HG03097 (cell line): ENCODE measurements around the gene RAE1.

Source experiments
- ATAC-seq: cut with Tn5 transposase; IDR thresholded peaks from one replicate; pipeline ENCODE4 v1.9.1; 2021; ENCODE audit not compliant: unreplicated experiment, low FRiP score

RAE1 gene, protein sequence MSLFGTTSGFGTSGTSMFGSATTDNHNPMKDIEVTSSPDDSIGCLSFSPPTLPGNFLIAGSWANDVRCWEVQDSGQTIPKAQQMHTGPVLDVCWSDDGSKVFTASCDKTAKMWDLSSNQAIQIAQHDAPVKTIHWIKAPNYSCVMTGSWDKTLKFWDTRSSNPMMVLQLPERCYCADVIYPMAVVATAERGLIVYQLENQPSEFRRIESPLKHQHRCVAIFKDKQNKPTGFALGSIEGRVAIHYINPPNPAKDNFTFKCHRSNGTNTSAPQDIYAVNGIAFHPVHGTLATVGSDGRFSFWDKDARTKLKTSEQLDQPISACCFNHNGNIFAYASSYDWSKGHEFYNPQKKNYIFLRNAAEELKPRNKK

DNA sequence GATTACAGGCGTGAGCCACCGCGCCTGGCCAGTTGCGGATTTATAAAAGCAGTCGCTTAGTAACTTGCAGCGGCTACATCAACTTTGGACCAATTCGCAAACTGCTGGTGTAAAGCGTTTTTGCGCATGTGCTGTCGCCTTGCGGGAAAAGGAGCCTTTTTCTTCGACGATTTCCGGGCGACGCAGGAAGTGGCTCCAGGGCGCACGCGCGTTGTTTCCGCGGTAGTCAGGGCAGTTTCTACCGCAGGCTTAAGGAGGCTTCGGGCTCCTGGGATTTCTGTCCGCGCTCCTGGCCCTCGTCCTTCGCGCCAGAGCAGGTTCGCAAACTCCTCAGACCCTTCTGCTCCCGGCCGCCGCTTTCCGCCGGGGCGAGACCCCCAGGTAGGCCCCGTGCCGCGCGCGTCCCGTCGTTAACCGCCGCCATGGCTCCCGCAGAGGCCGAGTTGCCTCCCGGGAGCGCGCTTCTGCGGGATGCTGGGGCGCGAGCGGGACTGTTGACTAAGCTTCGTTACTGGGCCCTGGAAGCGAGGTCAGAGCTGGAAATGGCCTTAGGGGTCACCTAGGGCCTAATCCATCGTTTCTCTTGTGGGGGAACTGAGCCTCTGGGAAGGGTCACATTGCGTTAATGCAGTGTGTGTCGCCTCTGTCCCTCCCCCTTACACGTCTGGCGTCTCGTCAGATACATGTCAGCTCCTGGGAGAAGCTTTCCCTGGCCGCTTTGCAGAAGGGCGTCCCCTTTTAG lies at the start of gene RAE1:
Gene RAE1, plus strand, starts transcription at position 214 of the 742 bp plus-strand sequence. CDS start 2,784 bp downstream, outside the sequence.
- peak; percentile 53 for ATAC-seq

DNA sequence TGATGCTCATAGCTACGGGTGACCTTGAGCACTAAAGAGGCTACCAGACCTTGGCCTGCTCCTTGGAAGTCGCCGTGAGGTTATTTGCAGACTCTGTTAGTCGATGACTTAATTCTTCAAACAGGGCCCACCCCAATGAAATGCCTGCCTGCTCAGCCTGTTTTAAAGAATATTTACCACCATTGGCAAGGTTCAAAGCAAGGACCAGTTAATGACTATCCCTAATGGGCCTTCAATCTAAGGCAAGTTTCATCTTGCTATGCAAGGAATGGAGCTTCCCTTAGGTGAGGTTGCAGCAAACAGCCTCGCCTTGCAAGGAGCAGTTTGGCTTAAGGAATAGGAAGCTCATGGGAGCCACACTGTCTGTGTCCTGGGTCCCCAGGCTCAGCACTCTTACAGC lies 44.3 kb upstream of the RAE1 start:
- ATAC-seq, result no peak

DNA sequence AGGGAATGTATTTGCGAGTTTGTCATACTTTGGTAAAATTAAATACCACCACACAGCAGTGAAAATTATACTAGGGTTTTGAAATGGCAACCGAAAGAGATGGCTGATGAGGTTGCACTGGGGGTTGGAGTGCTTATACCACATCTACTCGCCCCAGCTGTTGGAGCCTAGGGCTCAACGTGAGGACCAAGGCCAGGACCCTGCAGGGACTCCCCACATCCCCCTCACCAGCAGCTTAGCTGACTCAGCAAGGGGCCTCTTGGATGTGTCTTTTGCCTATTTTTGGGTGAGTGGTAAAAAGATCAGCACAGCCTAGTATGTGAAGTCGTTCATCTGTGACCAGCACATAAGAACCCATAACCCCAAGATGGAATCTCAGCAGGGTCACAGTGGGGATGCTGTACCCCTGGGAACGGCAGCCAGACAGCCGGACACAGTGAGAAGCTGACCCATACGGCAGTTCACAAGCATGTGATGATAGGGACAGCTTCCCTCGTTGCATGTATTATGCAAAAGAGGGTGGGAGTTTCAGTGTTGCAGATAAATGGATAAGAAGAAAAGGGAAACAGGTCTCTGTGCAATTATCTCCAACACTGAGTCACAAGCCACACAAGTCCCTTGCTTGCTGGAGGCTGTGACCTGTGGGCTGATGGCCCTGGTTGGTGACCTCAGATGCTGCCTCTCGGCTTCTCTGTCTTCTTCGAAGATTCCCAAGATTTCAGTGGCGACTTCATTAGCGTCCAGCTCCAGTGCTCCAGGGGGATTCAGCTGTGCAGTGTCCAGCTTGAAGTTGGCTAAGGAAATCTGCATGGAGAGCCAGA lies 42.4 kb upstream of the RAE1 start:
- no peak for ATAC-seq

DNA sequence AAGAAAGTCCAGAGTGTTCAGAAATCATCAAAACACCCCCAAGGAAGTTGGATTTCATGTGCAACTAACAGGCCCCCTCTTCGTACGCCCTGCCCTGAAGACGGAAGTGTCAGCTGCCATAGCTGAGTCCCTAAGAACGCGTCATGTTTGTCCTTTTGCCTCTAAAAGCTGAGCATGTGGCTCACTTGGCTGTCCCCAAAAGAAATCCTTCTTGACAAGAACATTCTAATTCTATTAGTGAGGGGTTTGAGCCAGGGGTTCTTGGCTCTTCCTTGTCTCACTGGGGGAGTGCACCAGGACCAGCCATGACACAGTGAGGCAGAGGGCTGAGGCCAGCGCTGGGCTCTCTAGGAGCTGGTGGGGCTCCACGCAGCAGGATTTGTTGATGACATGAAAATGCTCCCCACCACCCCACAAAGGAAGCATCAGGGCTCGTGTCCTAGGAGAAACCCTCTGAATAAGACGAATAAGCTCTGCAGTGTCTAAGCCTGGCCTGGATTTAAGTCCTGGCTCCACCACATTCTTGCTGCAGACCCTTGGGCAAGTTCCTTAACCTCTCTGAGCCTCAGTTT lies 41.4 kb upstream of the RAE1 start:
- ATAC-seq, result no peak

DNA sequence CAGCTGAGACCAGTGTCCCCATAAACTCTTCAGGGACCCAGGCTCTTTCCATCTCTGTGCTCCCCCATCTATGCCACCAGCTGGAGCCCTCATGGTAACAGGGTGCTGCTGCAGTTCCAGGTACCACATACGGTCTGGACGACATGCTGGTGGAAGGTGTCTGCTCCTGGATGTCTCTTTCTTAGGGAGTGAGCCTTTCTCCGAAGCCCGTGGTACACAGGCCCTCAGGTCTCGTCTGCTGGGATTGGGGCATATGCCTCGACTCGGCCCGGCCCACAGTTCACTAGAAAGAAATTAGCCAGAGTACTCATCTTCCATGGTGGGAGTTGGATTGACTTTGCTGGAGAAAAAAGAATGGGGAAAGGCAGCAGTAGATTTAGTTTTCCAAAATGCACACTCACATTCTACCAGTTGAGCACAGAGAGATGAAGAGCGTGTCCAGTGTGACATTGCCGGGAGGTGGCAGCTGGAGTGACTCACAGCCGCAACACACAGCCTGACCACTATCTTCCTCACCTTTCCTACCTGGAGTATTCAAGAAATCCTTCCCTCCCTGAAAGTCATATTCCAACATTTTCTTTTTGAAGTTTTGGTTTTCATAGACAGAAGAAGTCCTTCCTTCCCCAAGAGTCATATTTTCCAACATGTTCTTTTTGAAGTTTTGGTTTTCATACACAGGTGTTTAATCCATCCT lies 40.1 kb upstream of the RAE1 start:
- no peak for ATAC-seq

DNA sequence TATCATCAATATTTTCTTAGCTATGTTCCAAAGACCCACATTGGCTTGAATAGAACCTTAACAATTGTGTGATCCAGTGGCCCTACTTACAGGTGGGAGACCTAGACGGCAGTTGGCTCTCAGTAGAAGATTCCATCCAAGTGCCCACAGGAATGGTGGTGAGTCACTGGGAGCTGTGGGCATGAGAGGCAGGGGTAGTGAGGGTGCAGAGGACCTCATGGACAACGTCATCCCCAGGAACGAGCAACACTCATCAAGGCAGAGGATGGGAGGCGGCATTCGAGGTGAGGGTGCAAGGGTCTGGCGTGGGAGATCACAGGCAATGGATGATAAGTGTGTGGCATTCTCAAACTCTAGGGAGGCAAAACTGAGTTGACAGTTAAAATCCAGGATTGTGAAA lies 38.9 kb upstream of the RAE1 start:
- no peak for ATAC-seq

DNA sequence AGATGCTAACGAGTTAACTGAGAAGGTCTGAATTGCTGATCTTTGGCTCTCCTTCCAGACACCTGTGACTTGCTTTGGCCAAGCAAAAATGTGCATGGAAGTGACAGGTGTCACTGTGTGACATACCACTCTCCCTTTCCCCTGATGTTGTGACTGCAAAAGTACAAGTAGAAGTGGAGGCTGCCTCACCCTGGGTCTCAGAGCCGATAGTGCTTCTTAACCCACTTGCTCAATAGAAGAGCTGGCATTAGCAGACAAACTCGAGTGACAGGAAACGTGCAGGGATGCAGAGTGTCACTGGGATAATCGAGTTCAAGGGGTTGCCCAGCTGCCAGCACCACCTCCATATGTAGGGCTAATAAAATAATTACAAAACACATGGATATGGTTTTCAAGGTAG lies 37.8 kb upstream of the RAE1 start:
- ATAC-seq, result no peak

DNA sequence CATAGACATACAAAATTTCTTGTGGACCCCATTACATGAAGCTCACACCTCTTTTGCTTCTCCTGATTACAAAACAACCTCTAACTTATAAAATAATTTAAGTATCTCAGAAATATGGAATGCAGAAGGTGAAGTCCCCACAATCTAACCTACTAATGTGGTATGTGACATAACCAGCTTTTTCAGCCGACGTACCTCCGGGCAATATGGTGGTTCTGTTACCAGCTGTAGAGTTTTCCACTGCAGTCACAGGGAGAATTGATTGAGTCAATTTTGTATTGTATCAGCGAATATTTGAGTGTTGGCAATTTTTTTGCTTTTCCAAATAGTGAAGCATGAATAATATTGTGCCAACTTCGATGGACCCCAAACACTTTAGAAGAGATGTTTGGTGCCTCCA lies 37.1 kb upstream of the RAE1 start:
- ATAC-seq, result no peak

DNA sequence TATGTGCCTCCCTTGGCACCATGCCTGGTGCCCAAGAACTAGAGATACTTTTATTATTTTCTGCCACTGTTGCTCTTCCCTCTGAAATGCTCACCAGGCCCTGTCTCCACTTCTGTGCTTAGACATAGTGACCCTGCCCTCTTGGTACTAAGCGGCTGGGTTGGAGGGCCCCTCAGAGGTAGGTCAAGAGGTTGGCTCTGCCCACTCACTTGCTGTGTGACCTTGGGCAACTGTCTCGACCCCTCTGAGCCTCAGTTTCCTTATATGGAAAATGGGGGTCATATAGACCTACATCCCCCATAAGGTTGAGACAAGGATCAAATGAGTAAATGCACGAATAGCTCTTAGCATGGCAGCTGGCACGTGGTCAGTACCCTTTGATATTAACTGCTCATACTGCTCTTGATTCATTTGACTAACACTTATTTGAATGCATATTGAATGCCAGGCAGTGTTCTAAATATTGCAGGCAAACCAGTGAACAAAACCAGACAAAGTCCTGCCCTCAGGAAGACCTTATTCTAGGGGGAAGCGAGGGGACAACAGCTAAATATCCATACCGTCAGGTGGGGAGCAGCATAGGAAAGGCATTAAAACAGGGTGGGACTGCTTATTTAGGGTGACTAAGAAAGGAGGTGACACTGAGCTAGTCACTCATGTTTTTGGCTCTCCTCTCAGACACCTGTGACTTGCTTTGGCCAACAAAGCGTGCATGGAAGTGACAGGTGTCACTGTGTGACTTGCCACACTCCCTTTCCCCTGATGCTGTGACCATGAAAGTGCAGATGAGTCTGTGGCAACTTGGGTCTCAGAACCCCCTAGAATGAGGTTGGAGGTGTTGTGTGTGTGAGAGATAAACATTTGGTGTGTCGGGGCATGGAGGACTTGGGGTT lies 35.7 kb upstream of the RAE1 start:
- ATAC-seq, result no peak

DNA sequence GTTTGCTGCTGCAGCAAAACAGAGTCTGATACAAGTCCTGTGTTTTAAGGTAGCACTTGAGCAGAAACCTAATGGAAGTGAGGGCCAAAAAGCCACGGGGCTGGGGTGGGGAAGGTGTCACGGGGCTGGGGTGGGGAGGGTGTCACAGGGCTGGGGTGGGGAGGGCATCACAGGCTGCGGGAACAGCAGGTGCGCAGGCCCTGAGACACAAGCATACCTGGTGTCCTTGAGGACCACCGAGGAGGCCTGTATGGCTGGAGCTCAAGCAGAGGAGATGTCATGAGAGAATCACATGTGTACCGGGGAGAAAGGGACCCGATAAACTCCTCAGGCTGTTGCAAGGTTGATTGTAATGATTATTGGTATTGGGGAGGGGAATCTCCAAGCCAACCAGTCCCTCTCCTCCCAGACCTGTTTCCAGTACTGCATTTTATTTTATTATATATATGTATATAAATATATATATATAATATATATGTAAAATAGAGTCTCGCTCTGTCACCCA lies 35.0 kb upstream of the RAE1 start:
- ATAC-seq, result no peak

DNA sequence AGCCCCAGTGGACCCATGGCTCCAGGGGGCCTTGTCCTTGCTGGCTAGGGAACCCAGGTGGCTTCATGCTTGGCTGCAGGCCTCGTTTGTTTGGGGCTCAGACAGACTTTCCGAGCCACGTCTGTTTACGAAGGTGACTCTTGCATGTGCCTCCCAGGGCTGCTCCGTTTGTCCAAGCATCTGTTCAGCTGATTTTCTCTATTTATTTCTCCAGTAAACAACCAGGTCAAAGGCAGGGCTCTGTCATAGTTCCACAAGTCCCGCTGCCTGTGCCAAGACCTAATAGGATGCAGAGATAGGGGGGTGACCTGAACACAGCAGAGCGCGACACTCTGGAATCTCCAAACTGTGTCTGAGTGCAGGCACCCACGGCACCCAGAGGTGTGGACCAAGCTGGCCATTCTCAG lies 34.3 kb upstream of the RAE1 start:
- ATAC-seq, result no peak

DNA sequence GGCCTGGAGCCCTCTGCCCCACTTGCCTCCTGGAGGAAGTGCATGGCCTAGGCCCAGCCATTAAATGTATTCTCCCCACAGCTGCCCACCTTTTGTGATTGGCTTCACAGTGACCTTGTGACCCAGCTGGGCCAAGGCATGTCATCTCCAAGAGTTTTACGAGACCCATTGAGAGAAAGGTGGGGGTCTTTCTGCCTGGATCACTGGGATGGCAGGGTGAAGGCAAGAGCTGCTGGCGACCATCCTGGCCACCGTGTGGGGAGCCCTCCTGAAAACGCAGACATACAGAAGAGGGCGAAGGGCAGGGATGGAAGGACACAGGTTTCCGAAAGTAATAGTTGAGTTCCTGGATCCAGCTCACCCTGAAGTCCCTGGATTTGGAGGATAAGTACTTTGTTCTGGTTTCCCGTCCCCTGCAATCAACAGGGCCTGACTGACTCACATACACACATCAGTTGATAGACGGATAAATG lies 33.7 kb upstream of the RAE1 start:
- no peak for ATAC-seq

DNA sequence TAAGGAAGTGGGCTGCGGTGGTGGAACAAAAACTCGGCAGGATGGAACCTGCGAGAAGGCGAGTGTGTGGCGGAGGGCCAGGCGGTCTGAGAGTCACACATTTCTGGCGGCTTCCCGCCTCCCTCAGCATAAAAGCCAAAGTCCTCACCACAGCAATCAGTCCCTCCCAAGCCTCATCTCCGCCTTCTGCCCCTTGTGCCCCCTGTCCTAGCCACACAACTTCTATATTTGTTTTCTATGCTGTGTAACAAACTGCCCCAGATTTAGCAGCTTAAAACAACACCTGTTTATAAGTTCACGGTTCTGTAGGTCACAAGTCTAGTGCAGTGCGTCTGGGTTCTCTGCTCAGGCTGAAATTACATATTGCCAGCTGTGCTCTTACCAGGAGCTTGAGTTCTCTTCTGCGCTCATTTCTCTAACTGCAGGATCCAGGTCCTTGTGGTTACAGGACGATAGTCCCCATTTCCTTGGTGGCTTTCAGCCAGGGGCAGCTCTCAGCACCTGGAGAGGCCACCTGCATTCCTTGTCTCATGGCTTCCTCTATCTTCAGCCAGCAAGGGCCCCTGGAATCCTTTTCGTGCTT lies 33.2 kb upstream of the RAE1 start:
- ATAC-seq, result no peak

DNA sequence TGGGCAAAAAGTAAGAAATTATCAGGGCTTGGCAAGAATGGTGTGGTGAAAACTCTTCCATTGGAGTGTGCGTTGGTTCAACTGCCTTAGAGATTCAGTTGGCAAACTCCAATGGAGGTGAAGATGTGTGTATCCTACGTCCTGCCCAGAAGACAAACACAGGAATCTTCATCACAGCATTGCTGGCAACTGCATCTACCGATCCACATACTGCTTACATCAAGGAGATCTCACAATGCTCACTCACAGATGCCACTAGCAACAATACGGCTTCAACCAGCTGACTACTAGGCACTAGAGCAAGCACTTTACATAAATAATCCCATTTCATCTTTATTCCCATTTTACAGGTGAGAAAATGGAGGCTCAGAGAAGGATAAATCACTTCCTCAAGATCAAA lies 31.5 kb upstream of the RAE1 start:
- ATAC-seq, result no peak

DNA sequence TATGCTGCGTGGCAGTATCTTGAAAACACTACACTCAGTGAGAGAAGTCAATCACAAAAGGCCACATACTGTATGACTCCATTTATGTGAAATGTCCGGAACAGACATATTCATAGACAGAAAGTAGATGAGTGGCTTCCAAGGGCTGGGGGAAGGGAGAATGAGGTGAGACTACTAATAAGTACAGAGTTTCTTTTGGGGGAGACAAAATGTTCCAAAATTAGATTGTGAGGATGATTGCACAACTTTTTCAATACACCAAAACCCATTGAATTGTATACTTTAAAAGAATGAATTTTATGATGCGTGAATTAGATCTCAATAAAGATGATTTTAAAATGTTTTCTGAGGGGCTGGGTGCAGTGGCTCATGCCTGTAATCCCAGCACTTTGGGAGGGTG lies 30.7 kb upstream of the RAE1 start:
- no peak for ATAC-seq

DNA sequence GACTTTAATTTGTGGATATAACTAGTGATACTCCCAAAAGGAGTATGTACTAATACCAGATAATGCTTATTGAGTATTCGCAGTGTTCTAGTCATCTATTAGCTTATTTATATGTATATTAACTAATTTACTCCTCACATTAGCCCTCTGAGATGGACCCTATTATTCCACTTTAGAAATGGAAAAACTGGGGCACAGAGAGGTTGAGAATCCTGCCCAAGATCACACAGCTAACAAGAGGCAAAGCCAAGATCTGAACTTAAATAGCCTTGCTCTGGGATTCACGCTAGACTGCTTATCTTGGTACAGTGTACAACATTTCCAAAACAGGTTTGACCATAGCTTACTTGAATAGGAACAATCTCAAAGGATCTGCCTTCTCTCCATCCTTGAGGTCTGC lies 29.9 kb upstream of the RAE1 start:
- ATAC-seq, result no peak

DNA sequence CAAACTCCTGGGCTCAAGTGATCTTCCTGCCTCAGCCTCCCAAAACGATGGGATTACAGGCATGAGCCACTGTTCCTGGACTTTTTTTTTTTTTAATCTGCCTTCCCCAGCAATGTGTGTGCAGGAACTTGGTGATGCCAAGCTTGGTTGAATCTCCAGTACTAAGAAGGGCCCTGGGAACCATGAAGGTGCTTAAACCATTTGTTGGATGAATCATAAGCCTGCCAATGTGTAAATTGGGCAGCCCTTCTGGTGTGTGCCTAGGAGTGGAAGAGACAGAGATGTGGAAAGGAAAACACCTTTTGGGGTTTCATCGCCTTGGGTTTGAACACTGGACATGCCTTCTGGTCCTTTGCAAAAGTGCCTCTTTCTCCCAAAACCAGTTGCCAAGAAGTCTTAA lies 28.6 kb upstream of the RAE1 start:
- no peak for ATAC-seq

DNA sequence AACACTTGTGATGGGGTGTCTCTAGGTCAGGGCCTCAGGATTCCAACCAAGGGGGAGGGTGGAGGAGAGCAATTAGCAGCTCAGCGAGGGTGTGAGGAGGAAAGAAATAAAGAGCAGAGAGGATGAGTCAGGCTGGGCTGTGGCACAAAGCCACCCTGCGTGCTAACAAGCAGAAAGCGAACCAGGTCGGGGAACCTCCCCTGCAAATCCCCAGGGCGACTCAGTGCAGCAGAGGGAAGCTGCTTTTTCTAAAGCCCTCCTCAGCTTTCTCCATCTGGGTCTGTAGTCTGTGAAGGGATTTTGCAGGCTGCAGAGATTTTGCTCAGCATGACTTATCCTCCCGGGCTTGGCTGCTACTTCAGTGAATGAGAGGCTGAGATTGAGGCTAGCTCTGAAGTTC lies 28.0 kb upstream of the RAE1 start:
- no peak for ATAC-seq
